H1 (cell line): ENCODE data around the gene GIPR. TPM values are rescaled to one million over a fixed set of nuclear protein-coding genes. Genes with fewer than 3 reads are reported as not detected.

ENCODE experiments used
- CTCF ChIA-PET: fragments of 300-600 bp; sonication (Branson Sonifier 250); formaldehyde crosslinking; loops from one replicate; lab custom pipeline; 2021; ENCODE audit not compliant: partially characterized antibody; lab: Charles Lee
- POLR2A ChIA-PET: fragments of 300-600 bp; sonication (Branson Sonifier 250); formaldehyde crosslinking; loops from one replicate; lab custom pipeline; 2021; ENCODE audit warnings: inconsistent platforms; ENCODE audit not compliant: partially characterized antibody; lab: Charles Lee
- DNase-seq, 2 experiments: peaks; one replicate each; pipeline versions ENCODE4 v3.0.0 to v3.0.0-alpha.2; 2010 to 2022; ENCODE audit warnings: low spot score in 2 of 2, low read depth in 1 of 2, mixed read lengths in 1 of 2
- FAIRE-seq: peaks from 2 replicates; lab custom pipeline; 2011; peaks lifted over from hg19 to GRCh38; lab: Jason Lieb, UNC
- H2AFZ ChIP-seq: 2 replicates; pipeline ENCODE4 v1.8.1; 2012; ENCODE audit warnings: low read length, inconsistent platforms
- H2AK5ac ChIP-seq: 2 replicates; pipeline ENCODE4 v1.6.1; 2013; ENCODE audit warnings: low read depth, low read length
- H2BK120ac ChIP-seq: replicated peaks from 2 replicates; pipeline ENCODE3; 2013; ENCODE audit warnings: low read depth, low read length, inconsistent platforms
- H2BK12ac ChIP-seq: 2 replicates; pipeline ENCODE4 v1.6.1; 2013; ENCODE audit warnings: low read depth, low read length
- H2BK15ac ChIP-seq: 2 replicates; pipeline ENCODE4 v1.6.1; 2013; ENCODE audit warnings: low read length
- H2BK20ac ChIP-seq: 2 replicates; pipeline ENCODE4 v1.6.1; 2013; ENCODE audit warnings: low read length
- H2BK5ac ChIP-seq: 2 replicates; pipeline ENCODE4 v1.6.1; 2013; ENCODE audit warnings: low read depth, low read length
- H3K14ac ChIP-seq: 2 replicates; pipeline ENCODE4 v1.6.1; 2013; ENCODE audit warnings: inconsistent platforms; ENCODE audit not compliant: insufficient read length
- H3K18ac ChIP-seq: 2 replicates; pipeline ENCODE4 v1.6.1; 2013; ENCODE audit warnings: low read length; ENCODE audit errors: extremely low read depth
- H3K23ac ChIP-seq: 2 replicates; pipeline ENCODE4 v1.6.1; 2013; ENCODE audit warnings: inconsistent platforms; ENCODE audit not compliant: insufficient read length
- H3K23me2 ChIP-seq: 2 replicates; pipeline ENCODE4 v1.6.1; 2013; ENCODE audit warnings: low read depth, low read length
- H3K27ac ChIP-seq: 2 replicates; pipeline ENCODE4 v1.6.1; 2011; ENCODE audit warnings: low read depth, low read length, inconsistent platforms
- H3K27me3 ChIP-seq, 4 experiments: replicated peaks in 1 of 4; 1 replicate in 1 of 4; 2 replicates in 3 of 4; pipeline versions ENCODE4 v1.6.1 to v1.8.1; 2011 to 2013; ENCODE audit warnings: low read length in 3 of 4, mild to moderate bottlenecking in 3 of 4, inconsistent platforms in 2 of 4, mixed read lengths in 2 of 4, moderate library complexity in 1 of 4; ENCODE audit not compliant: control insufficient read depth in 3 of 4, insufficient read depth in 3 of 4; ENCODE audit errors: extremely low read depth in 1 of 4
- H3K36me3 ChIP-seq, 4 experiments: 2 replicates each; pipeline versions ENCODE4 v1.6.1 to v1.8.1; 2011 to 2013; ENCODE audit warnings: mild to moderate bottlenecking in 4 of 4, low read length in 3 of 4, moderate library complexity in 2 of 4, control low read depth in 1 of 4, inconsistent platforms in 1 of 4; ENCODE audit not compliant: insufficient read depth in 4 of 4, control insufficient read depth in 2 of 4
- H3K4ac ChIP-seq: replicated peaks from 2 replicates; pipeline ENCODE3; 2013; ENCODE audit warnings: low read length, low read depth, mixed read lengths, inconsistent platforms; ENCODE audit not compliant: insufficient read length
- H3K4me1 ChIP-seq, 4 experiments: replicated peaks in 1 of 4; 1 replicate in 1 of 4; 2 replicates in 3 of 4; pipeline versions ENCODE4 v1.6.1 to v1.8.1; 2011 to 2013; ENCODE audit warnings: low read length in 3 of 4, inconsistent platforms in 2 of 4, mixed read lengths in 1 of 4; ENCODE audit not compliant: insufficient read depth in 4 of 4, control insufficient read depth in 3 of 4
- H3K4me2 ChIP-seq, 2 experiments: 2 replicates each; pipeline versions ENCODE4 v1.6.1 to v1.8.1; 2011 to 2013; ENCODE audit warnings: low read depth in 2 of 2, low read length in 2 of 2, control low read depth in 1 of 2, inconsistent platforms in 1 of 2, mild to moderate bottlenecking in 1 of 2; ENCODE audit not compliant: insufficient read depth in 1 of 2
- H3K4me3 ChIP-seq, 4 experiments: fragments of 200-600, 300-600 bp in 1 of 4; sonication (generic), shearing (Covaris generic), sonication (Bioruptor Twin) in 1 of 4; 2 replicates each; pipeline versions ENCODE4 v1.5.1 to v1.8.1; 2011 to 2016; ENCODE audit warnings: low read length in 4 of 4, low read depth in 3 of 4, control low read depth in 2 of 4, inconsistent platforms in 2 of 4, mild to moderate bottlenecking in 2 of 4, mixed read lengths in 1 of 4, moderate library complexity in 1 of 4; ENCODE audit not compliant: insufficient read depth in 2 of 4; ENCODE audit errors: extremely low read depth in 1 of 4
- H3K56ac ChIP-seq: replicated peaks from 2 replicates; pipeline ENCODE3; 2013; ENCODE audit warnings: low read depth, mild to moderate bottlenecking, mixed read lengths, low read length, inconsistent platforms; ENCODE audit not compliant: insufficient read length
- H3K79me1 ChIP-seq: 2 replicates; pipeline ENCODE4 v1.6.1; 2013; ENCODE audit warnings: low read depth, low read length, control low read depth
- H3K79me2 ChIP-seq, 2 experiments: 2 replicates each; pipeline versions ENCODE4 v1.6.1 to v1.8.1; 2012 to 2013; ENCODE audit warnings: low read length in 2 of 2, mild to moderate bottlenecking in 2 of 2, inconsistent platforms in 1 of 2; ENCODE audit not compliant: insufficient read depth in 2 of 2, control insufficient read depth in 1 of 2
- H3K9ac ChIP-seq, 4 experiments: replicated peaks in 1 of 4; 1 replicate in 1 of 4; 2 replicates in 3 of 4; pipeline versions ENCODE4 v1.6.1 to v1.8.1; 2011 to 2013; ENCODE audit warnings: low read depth in 3 of 4, low read length in 3 of 4, control low read depth in 2 of 4, mild to moderate bottlenecking in 2 of 4, moderate library complexity in 2 of 4, inconsistent platforms in 1 of 4; ENCODE audit errors: extremely low read depth in 1 of 4
- H3K9me3 ChIP-seq, 2 experiments: 2 replicates each; pipeline versions ENCODE4 v1.6.1 to v1.8.1; 2012 to 2013; ENCODE audit warnings: mild to moderate bottlenecking in 2 of 2, moderate library complexity in 2 of 2, control low read depth in 1 of 2, inconsistent platforms in 1 of 2, low read depth in 1 of 2, low read length in 1 of 2, mixed read lengths in 1 of 2; ENCODE audit not compliant: insufficient read depth in 2 of 2
- H4K20me1 ChIP-seq, 2 experiments: replicated peaks in 1 of 2; 2 replicates each; pipeline versions ENCODE3 to v1.8.1; 2011 to 2013; ENCODE audit warnings: inconsistent platforms in 2 of 2, low read length in 2 of 2, mild to moderate bottlenecking in 1 of 2; ENCODE audit not compliant: insufficient read depth in 2 of 2, control insufficient read depth in 1 of 2
- H4K5ac ChIP-seq: 2 replicates; pipeline ENCODE4 v1.6.1; 2013; ENCODE audit warnings: low read length, low read depth, mixed read lengths, inconsistent platforms; ENCODE audit not compliant: insufficient read length
- H4K8ac ChIP-seq: 2 replicates; pipeline ENCODE4 v1.8.0; 2013; ENCODE audit warnings: mild to moderate bottlenecking, moderate library complexity, low read length, inconsistent platforms; ENCODE audit not compliant: insufficient read depth; ENCODE audit errors: extremely low read depth
- H4K91ac ChIP-seq: replicated peaks from 2 replicates; pipeline ENCODE3; 2013; ENCODE audit warnings: low read length, mixed read lengths, inconsistent platforms; ENCODE audit not compliant: insufficient read length
- MAFK ChIP-seq: IDR thresholded peaks from 2 replicates; pipeline ENCODE4 v1.6.1; 2012; ENCODE audit warnings: low read depth, mild to moderate bottlenecking, improper control_type of control experiment, low read length
- NANOG ChIP-seq: IDR thresholded peaks from 2 replicates; pipeline ENCODE4 v1.6.1; 2011; ENCODE audit warnings: low read length, low read depth, mild to moderate bottlenecking, inconsistent platforms; ENCODE audit not compliant: insufficient read depth, poor library complexity, severe bottlenecking
- RBBP5 ChIP-seq: IDR thresholded peaks from 2 replicates; pipeline ENCODE4 v1.7.1; 2012; ENCODE audit warnings: low read depth, mild to moderate bottlenecking, inconsistent platforms, low read length, moderate library complexity, borderline replicate concordance
- WGBS, 2 experiments: shearing (Covaris generic) in 1 of 2; methylation state at CpG; one replicate each; pipeline versions ENCODE4 v1.1.6 to v1.1.7; 2013 to 2015; ENCODE audit warnings: low lambda C conversion rate in 2 of 2, mixed read lengths in 2 of 2, inconsistent platforms in 1 of 2, low coverage in 1 of 2, missing lambda C conversion rate in 1 of 2; ENCODE audit not compliant: insufficient replicate concordance in 2 of 2, insufficient coverage in 1 of 2, insufficient read length in 1 of 2; ENCODE audit errors: extremely low coverage in 1 of 2, missing lambda C conversion rate in 1 of 2; 5-methylcytosine and 5-hydroxymethylcytosine counted together
- polyA plus RNA-seq, 7 experiments: library from polyadenylated mRNA; depleted of rRNA in 3 of 7; stranded (reverse) in 5 of 7; unstranded in 2 of 7; fragments of >200 nt in 5 of 7; fragments of 200-250 nt in 2 of 7; gene quantifications; 1 replicate in 5 of 7; 2 replicates in 1 of 7; 4 replicates in 1 of 7; pipeline versions ENCODE4 v1.2.1 to v1.2.3, GENCODE V29; 2011 to 2013; ENCODE audit warnings: missing spikeins in 2 of 7, mixed read lengths in 2 of 7
- total RNA-seq: library from RNA; stranded (reverse); fragmentation: NEBNext Ultra II Directional; extraction: Animal tissue kit (Norgen Biotek cat#: 25700); gene quantifications from 2 replicates; pipeline ENCODE4 v1.2.1, GENCODE V29; 2021

GIPR gene
- total and polyA plus RNA-seq, 2 of the 8 experiments (the other 6 are each of a cell fraction or from before 2014, with no cell fraction given) = 0.42 to 1.3 TPM

DNA sequence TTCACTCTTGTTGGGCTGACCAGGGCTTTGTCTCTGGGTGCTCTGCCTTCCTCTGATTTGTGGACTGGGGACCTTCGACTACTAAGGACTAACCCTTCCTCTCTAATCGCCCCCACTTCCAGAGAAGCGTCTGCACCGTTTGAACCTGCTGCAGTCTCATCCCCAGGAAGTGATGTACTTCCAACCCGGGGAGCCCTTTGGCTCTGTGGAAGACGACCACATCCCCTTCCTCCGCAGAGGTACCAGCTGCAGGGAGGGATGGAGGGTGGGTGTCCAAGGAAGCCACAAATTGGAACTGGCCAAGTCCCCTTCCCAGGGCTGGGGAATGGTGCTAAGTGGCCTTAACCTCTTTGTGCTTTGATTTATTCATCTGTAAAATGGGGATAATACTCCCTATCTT, 33.7 kb downstream of the GIPR start:
- Histone ChIP-seq H4K91ac (no peak overlapping the region), H3K79me1 (no peaks in the 10 kb centered on the region), H2BK15ac (no peak overlapping the region), H3K4me1 (no peaks in the 10 kb centered on the region), H3K4me2 (no peak overlapping the region), H3K27ac (no peak overlapping the region; the same call in 1 of the 2 replicates), H3K23me2 (no peaks in the 10 kb centered on the region), H3K9me3 (no peaks in the 10 kb centered on the region), H4K5ac (no peak overlapping the region), H2BK20ac (no peak overlapping the region), H4K8ac (no peak overlapping the region), H3K23ac (no peak overlapping the region), H2BK12ac (no peak overlapping the region), H3K4ac (no peak overlapping the region), H2AFZ (no peak overlapping the region), H4K20me1 (peaks cover 0 to 6% of the 10 kb centered on the region in 2 experiments), H3K9ac (no peak overlapping the region), H2BK5ac (no peak overlapping the region), H3K27me3 (no peaks in the 10 kb centered on the region), H3K56ac (no peak overlapping the region), H2AK5ac (no peak overlapping the region), H3K79me2 (no peaks in the 10 kb centered on the region), H2BK120ac (no peak overlapping the region), H3K14ac (no peak overlapping the region), H3K18ac (no peak overlapping the region), H3K36me3 (peaks cover 8 to 27% (median 21%) of the 10 kb centered on the region in 4 experiments; a peak in 6 of 8 replicates), H3K4me3 (no peak overlapping the region)
- DNase-seq (no peak), FAIRE-seq (no peak)
- CTCF ChIA-PET = interaction anchor here (0.6 to 1.4 kb wide), 3 partner anchors 11 to 58 kb away, joined by 3 to 6 read pairs (median 3); no protein-coding TSS in a partner anchor
- 94% methylated on average over 7 of the region's 7 CpGs; no CpG with 5 or more reads in 1 of the 2 experiments for WGBS, 2 experiments
- POLR2A ChIA-PET = interaction anchor here (1.2 to 9.6 kb wide), 4 partner anchors 10 to 67 kb away, joined by 3 to 90 read pairs (median 26); partner anchors contain the start of genes QPCTL, SIX5 and SNRPD2
- TF ChIP-seq NANOG (no peak), MAFK (no peak), RBBP5 (no peak)
